HG03135 (cell line): ENCODE measurements around the gene TRANK1.
A peak's percentile ranks its signal among the peaks of the same experiment; 100 is the strongest.
"Not testable (repeated sequence)": the region's sequence is repeated elsewhere in the genome, so short reads cannot be mapped to it uniquely, and the experiment has no call there.

Experiments used
- ATAC-seq: cut with Tn5 transposase; IDR thresholded peaks from one replicate; pipeline ENCODE4 v1.9.1; 2021; ENCODE audit warnings: mild to moderate bottlenecking, moderate library complexity; ENCODE audit not compliant: unreplicated experiment

The TRANK1 gene

DNA sequence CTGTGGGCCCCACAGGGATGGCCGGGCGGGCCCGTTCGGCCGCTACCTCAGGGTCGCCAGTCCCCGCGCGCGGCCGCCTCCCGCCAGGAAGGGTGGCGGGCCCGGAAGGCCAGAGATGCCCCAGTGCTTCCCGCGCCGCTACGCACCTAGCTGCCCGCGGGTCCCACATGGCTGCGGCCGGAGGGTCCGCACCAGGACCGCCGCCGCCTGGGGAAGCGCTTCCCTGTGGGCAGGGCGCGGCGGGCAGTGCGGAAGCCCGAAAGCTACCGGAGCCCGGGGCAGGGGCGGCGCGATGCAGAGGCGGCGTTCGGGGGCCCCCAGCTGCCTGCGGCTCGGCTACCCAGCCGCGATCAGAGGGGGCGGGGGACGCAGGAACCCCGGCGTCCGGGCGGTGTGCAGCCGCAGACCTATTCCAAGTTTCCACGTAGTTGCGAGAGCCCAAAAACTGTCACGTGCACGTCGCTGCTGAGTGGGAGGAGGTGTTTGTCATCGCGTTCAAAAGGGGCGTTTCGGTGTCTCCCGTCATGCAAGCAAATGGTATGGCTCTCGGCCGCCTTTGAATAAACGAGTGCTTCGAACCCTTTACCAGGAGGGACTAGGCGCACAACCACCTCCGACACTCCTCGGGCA lies at the start of gene TRANK1:
TRANK1 (minus strand) TSS at position 414 of the 630 bp plus-strand sequence; CDS start at position 169, 245 bp downstream.
- peak; percentile 74 for ATAC-seq

DNA sequence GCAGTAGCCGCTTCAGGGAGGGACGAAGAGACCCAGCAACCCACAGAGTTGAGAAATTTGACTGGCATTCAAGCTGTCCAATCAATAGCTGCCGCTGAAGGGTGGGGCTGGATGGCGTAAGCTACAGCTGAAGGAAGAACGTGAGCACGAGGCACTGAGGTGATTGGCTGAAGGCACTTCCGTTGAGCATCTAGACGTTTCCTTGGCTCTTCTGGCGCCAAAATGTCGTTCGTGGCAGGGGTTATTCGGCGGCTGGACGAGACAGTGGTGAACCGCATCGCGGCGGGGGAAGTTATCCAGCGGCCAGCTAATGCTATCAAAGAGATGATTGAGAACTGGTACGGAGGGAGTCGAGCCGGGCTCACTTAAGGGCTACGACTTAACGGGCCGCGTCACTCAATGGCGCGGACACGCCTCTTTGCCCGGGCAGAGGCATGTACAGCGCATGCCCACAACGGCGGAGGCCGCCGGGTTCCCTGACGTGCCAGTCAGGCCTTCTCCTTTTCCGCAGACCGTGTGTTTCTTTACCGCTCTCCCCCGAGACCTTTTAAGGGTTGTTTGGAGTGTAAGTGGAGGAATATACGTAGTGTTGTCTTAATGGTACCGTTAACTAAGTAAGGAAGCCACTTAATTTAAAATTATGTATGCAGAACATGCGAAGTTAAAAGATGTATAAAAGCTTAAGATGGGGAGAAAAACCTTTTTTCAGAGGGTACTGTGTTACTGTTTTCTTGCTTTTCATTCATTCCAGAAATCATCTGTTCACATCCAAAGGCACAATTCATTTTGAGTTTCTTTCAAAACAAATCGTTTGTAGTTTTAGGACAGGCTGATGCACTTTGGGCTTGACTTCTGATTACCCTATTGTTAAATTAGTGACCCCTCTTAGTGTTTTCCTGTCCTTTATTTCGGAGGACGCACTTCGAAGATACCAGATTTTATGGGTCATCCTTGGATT lies 48.8 kb upstream of the TRANK1 start, which contains the start of gene MLH1:
MLH1 (plus strand) TSS at position 193 of the 958 bp plus-strand sequence; CDS start at position 223, 30 bp downstream.
- peak; percentile 92 for ATAC-seq

GRCh38 chr3:36992806-36993325 lies 48.0 kb upstream of the TRANK1 start, which contains the start of gene EPM2AIP1:
Gene EPM2AIP1 (minus strand): TSS chr3:36993131. CDS start chr3:36993077, 54 bp downstream.
- ATAC-seq = peak; percentile 86

DNA sequence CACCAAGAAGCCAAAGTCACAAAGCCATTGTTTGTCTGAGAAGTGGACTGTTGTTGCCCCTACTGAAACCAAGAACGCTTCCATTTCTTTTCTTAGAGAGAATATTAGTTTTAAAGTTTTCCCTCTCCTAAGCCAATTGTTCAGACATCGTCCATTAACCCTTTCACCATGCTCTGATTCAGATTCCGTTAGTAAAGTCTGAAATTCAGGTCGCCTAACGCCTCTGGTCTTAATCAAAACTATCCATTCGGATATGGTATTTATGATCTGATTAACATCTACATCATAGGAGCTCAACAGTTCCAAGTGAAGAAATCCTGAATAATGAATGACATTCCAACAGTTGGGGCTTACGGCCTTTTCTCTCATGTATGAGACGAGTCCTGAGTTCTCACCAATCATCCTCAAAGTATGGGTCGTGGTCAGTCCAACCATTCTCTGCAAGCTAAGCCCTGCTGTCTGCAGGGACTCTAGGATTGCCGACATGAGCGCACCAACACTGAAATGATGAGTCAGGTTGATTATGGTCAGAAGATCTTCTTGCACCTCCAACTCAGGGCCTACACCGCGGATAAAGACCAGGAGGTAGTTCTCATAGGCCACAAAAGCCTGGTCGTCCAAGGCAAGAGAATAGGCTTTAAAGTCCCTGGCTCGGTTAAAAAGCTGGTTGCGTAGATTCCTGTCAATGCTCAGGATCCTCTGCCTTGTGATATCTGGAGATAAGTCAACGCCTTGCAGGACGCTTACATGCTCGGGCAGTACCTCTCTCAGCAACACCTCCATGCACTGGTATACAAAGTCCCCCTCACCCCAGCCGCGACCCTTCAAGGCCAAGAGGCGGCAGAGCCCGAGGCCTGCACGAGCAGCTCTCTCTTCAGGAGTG lies 47.3 kb upstream of the TRANK1 start:
- ATAC-seq = no peak

DNA sequence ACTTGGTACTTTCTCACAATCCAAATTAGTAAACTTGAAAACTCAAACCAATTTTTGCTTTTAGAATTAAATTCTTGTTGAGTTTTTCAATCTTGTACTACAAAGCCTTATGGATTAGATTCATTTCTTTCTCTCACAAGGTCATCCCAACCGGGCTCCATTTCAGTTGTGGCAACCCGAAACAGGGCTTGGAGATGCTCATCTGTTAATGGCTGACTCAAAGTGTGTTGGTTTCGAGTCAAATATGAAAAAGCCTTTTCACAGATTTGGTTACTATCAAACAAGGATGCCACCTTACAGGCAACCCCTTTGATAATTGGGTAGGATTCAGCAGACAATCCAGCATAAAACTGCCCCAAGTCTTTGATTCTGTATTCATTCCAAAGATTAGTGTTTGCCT lies 46.3 kb upstream of the TRANK1 start:
- no peak for ATAC-seq

DNA sequence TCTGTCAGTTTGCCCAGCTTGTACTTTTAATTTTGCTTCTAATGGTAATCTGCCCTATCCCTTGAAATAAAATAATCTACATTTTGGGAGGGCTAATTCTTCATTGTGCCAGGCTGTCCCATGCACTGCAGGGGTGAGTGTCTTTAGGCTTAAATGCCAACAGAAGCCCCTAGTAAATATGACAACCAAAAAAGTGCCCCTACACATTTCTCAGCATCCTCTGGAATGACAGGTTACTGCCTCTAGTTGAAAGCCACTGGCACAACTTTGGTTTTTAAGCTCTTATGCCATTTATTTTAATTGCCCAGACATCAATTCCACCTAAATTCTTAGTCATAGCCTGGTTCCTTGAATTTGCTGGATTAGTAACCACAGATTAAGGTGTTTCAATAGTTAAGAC lies 44.7 kb upstream of the TRANK1 start:
- no peak for ATAC-seq

- ATAC-seq = no peak
Observed at GRCh38 chr3:36989005-36989404, 44.2 kb upstream of the TRANK1 start.

- no peak for ATAC-seq
Observed at GRCh38 chr3:36988356-36988755, 43.5 kb upstream of the TRANK1 start.

DNA sequence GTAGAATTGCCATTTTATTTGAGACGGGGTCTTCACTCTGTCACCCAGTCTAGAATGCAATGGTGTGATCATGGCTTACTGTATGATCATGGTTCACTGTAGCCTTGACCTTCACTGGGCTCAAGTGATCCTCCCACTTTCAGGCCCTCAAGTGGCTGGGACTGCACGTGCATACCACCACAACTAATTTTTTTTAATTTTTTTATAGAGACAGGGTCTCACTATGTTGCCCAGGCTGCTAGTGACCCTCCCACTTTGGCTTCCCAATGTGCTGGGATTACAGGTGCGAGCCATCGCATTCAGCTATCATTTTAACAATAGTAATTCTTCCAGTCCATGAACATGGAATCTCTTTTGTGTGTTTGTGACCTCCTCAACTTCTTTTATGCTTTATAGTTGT lies 36.2 kb upstream of the TRANK1 start:
- ATAC-seq = no peak

DNA sequence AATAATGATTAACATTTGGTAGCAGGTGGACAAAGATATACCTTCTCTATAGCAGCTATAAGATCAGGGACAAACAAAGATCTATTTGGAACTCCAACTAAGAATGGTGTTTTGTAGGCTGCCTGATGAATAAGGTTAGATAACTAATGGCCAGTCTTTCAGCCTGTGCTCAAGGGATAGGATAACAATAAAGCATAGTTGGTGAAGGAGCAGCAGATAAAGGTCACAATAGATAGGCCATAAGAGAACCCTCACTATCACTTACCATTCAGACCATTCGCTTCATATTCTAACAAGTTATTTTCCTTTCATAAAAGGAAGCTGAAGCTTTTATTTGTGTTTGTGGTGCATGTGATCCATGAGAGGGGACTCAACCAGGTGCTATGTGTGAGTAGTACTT lies 28.3 kb upstream of the TRANK1 start:
- no peak for ATAC-seq

DNA sequence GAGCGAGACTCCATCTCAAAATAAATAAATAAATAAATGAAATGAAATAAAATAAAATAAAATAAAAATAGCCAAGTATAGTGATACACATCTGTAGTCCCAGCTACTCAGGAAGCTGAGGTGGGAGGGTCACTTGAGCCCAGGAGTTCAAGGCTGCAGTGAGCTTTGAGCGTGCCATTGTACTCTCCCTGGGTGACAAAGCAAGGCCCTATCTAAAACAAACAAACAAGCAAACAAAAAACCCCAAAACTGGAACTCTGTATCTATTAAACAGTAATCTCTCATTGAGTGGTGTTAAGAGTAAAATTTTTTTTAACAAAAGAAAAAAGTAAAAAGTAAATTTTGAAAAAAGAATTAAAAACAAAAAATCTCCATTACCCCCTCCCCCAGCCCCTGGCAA lies 27.3 kb upstream of the TRANK1 start:
- no peak for ATAC-seq

GRCh38 chr3:36969540-36970432 lies 24.9 kb upstream of the TRANK1 start:
- peak; percentile 100 for ATAC-seq

GRCh38 chr3:36969085-36969484 lies 24.2 kb upstream of the TRANK1 start:
- no peak for ATAC-seq

GRCh38 chr3:36965440-36965839 lies 20.6 kb upstream of the TRANK1 start:
- ATAC-seq = no peak

DNA sequence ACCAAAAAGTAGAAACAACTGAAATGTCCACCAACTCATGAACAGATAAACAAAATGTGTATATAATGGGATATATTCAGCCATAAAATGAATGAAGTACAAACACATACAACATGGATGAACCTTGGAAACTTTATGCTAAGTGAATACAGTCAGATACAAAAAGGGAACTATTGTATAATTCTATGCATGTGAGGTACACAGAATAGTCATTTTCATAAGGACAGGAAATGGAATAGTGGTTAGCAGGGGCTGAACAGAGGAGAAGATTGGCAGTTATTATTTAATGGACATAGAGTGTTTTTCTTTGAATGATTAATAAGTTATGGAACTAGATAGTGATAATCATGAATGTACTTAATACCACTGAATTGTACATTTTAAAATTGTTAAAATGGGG lies 20.0 kb upstream of the TRANK1 start:
- ATAC-seq = no peak

DNA sequence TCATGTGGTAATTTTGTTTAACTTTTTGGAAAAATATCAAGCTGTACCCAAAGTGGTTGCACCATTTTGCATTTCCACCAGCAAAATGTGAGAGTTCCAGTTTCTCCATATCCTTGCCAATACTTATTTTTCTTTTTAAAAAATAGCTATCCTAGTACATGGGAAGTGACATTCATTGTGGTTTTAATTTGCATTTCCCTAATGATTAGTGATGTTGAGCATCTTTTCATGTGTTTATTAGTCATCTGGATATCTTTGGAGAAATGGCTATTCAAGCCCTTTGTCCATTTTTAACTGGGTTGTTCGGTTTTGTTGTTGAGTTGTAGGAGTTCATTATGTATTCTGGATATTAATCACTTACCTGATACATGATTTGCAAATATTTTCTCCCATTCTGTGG lies 19.5 kb upstream of the TRANK1 start:
- ATAC-seq = no peak

DNA sequence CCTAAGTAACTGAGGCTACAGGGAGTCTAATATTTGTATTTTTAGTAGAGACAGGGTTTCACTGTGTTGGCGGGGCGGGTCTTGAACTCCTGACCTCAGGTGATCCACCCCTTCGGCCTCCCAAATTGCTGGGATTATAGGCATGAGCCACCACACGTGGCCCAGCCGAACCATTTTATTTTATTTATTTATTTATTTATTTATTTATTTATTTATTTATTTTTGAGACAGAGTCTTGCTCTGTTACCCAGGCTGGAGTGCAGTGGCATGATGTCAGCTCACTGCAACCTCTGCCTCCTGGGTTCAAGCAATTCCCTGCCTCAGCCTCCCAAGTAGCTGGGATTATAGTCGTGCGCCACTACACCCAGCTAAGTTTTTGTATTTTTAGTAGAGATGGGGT lies 18.2 kb upstream of the TRANK1 start:
- not testable (repeated sequence) for ATAC-seq

DNA sequence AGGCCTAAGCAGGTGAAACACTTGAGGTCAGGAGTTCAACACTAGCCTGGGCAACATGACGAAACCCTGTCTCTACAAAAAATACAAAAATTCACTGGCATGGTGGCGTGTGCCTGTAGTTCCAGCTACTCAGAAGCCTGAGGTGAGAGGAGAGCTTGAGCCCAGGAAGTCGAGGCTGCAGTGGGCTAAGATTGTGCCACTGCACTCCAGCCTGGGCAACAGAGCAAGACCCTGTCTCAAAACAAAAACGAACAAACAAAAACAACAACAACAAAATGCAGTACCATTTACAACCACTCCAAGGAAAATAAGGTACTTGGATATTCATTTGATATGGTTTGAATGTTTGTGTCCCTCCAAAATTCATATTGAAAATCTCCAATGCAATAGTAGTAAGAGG lies 15.6 kb upstream of the TRANK1 start:
- no peak for ATAC-seq

- ATAC-seq = no peak
Observed at GRCh38 chr3:36959821-36960220, 15.0 kb upstream of the TRANK1 start.
